COR-L47 (cell line): ENCODE results near the gene SLC50A1.
A peak's percentile ranks its signal among the peaks of the same experiment; 100 is the strongest.
"Not testable (repeated sequence)": the region's sequence is repeated elsewhere in the genome, so short reads cannot be mapped to it uniquely, and the experiment has no call there.

Source experiments
- DNase-seq: peaks from one replicate; lab custom pipeline; 2025; lab: John Stamatoyannopoulos, UW

SLC50A1 gene

GRCh38 chr1:155134880-155135414, 705 bp upstream of the SLC50A1 start:
- peak; percentile 47 for DNase-seq

DNA sequence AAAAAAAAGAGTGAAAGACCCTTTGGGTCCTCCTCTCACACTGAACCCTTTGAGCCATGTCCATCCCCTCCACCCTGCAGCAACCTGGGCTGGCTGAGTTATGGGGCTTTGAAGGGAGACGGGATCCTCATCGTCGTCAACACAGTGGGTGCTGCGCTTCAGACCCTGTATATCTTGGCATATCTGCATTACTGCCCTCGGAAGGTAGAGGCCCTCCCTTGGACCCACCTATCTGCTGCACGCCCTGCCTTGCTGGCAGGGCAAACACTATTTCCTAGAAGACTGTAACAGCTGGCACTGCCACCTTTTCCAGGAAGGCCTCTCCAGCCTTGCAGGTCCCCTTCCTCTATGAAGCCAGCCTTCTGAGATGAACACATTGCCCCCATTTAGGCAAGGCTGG, 1.1 kb downstream of the SLC50A1 start:
- peak; percentile 6 for DNase-seq

DNA sequence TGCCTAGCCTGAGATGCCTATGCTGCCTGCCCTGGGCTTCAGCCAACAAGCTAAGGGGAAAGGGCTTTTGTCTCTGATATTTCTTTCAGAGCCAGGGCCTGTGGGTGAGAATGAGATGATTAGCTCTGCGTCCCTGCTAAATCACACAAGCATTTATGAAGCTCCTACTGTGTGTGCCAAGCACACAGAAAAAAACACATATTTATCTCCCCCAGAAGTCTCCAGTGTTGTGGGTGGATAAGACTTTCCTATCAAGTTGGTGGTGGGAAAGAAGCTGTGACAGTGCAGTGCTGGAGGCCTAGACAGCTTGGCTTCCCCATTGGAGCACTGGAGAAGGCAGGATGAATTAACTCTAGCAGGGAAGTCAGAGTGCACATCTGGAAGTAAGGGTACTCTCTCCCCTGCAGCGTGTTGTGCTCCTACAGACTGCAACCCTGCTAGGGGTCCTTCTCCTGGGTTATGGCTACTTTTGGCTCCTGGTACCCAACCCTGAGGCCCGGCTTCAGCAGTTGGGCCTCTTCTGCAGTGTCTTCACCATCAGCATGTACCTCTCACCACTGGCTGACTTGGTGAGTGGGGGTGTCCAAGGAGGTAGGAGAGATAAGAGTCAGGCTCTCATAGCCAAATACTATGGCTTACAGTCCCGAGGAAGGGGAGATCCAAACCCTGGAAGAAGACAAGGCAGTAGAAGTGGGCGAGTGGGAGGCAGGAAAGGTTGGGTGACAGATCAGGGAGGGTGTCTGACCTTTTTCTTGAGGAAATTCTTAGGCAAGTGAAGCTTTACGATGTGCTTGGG, 1.7 kb downstream of the SLC50A1 start:
- no peak for DNase-seq

GRCh38 chr1:155139895-155140629, 4.4 kb downstream of the SLC50A1 start, which contains the start of gene DPM3:
Gene DPM3 (minus strand): TSS chr1:155140531. CDS start chr1:155140240, 291 bp downstream.
- peak; percentile 77 for DNase-seq

DNA sequence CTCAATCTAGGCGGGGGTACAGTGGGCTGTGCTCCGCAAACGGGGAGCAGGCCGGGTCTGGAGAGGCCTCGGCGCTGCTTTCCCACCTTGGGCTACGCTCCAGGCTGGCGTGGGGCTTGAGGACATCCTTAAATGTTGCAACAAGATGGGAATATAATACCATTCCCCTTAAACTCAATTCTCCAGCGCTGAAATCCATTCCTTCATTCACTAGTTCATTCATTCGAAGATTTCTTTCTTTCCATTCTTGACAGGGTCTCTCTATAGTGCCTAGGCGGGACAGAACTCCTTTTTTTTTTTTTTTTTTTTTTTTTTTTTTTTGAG, 4.9 kb downstream of the SLC50A1 start:
- DNase-seq = no peak

- no peak for DNase-seq
Measured at GRCh38 chr1:155141749-155142148, 6.1 kb downstream of the SLC50A1 start.

- DNase-seq = no peak
Measured at GRCh38 chr1:155145491-155145890, 9.8 kb downstream of the SLC50A1 start.

GRCh38 chr1:155155996-155156643, 20.5 kb downstream of the SLC50A1 start:
- not testable (repeated sequence) for DNase-seq

GRCh38 chr1:155158991-155159390, 23.3 kb downstream of the SLC50A1 start:
- no peak for DNase-seq

GRCh38 chr1:155160128-155160527, 24.5 kb downstream of the SLC50A1 start:
- no peak for DNase-seq

GRCh38 chr1:155162631-155163030, 27.0 kb downstream of the SLC50A1 start:
- DNase-seq = not testable (repeated sequence)

GRCh38 chr1:155163785-155164184, 28.1 kb downstream of the SLC50A1 start:
- DNase-seq = not testable (repeated sequence)

DNA sequence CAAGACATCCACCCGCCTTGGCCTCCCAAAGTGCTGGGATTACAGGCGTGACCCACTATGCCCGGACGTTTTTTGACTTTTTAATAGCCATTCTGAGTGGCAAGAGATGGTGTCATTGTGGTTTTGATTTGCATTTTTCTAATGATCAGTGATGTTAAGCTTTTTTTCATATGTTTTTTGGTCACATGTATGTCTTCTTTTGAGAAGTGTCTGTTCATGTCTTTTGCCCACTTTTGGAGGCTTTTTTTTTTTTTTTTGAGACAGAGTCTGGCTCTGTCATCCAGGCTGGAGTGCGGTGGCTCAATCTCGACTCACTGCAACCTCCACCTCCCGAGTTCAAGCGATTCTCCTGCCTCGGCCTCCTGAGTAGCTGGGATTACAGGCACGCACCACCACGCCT, 29.0 kb downstream of the SLC50A1 start:
- DNase-seq = not testable (repeated sequence)

- DNase-seq = no peak
Measured at GRCh38 chr1:155166051-155166470, 30.4 kb downstream of the SLC50A1 start.

DNA sequence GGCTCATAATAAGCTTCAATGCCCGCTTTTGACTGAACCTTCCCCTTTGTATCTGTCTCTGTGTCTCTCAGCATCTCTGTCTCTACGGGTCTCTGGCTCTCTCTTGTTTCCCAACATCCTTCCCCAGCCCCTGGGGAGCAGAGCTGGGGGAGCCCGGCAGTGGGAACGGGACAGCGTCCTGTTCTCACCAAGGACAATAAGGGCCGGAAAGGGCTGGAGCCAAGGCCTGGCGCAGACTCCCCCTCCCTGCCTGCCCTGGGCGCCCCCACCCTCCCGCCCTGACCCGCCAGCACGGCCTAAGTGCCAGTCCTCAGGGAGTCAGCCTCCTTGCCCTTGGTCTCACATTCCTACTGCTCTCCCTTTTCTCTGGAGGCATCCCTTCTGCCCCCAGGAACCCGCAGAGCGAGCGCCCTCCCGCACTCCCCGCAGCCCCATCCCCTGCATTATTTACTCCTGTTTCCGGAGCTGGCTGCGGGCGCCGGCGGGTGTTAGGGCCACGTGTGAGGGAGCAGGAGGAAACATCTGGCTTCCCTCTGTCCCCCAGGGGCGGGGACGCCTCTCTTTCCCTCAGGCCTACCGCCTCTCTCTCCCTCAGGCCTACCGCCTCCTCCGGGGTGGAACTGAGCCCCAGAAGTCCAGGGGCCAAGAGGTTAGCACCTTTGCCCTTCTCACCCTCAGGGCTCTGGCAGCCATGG, 31.0 kb downstream of the SLC50A1 start:
- peak; percentile 79 for DNase-seq

- DNase-seq = peak; percentile 97
Measured at GRCh38 chr1:155167166-155168104, 31.8 kb downstream of the SLC50A1 start.

- DNase-seq = not testable (repeated sequence)
Measured at GRCh38 chr1:155168105-155168445, 32.4 kb downstream of the SLC50A1 start.

DNA sequence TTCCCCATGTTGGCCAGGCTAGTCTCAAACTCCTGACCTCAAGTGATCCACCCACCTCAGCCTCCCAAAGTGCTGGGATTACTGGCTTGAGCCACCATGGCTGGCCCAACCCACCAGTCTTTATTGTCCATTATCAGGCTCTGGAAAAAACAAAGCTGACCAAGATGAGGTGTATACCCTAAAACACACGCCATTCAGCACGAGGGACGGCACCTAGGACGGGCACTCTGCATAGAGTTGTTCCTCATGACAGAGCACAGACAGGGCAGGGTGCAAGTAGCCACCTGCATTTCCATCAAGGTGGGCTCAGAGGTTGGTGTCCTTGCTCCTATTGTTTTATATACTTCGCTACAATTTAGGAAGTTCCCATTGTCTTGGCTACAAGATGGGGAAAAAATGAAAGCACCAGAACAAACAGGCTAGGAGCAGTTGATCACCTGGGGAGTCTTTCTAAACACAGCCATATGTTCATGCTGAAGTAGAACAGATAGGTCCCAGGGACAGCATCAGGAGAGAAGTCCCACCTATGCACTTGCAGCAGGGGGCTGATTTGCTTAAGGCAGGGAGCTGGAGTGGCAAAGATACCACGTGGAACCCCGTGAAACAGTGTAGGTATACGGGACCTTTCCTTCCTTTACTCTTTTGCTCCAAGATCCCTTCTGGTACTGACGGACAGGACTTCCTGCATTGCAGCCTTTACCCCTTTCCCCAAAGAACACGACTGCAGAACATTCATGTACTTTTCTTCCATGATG, 33.0 kb downstream of the SLC50A1 start:
- no peak for DNase-seq

GRCh38 chr1:155169541-155169940, 33.9 kb downstream of the SLC50A1 start:
- DNase-seq = no peak
